IMR-90 (cell line): ENCODE data around the gene DAPK1. TPM values are rescaled to one million over a fixed set of nuclear protein-coding genes. Genes with fewer than 3 reads are reported as not detected.

Source experiments
- ATAC-seq: fragments of 200-7000 bp; cut with Tn5 transposase; 2 replicates; pipeline ENCODE4 v1.9.1; 2020; ENCODE audit warnings: low read depth, mild to moderate bottlenecking, moderate library complexity
- BruUV-seq: library from RNA; stranded (reverse); fragments of 400-500 nt; replicated peaks from 2 replicates; lab custom pipeline; 2021; lab: Mats Ljungman, UMichigan
- CTCF ChIA-PET: fragments of 300-600 bp; formaldehyde crosslinking; extraction: SDS; loops from one replicate; lab custom pipeline; 2021; ENCODE audit warnings: antibody characterized with exemption; lab: Yijun Ruan, JAX
- POLR2A ChIA-PET: fragments of 300-600 bp; sonication (Branson Sonifier 250); formaldehyde crosslinking; loops from one replicate; lab custom pipeline; 2022; ENCODE audit warnings: antibody characterized with exemption; ENCODE audit not compliant: unreplicated experiment; lab: Charles Lee
- DNase-seq: peaks from one replicate; pipeline ENCODE4 v3.0.0; 2013
- H2AFZ ChIP-seq: replicated peaks from 2 replicates; pipeline ENCODE3; 2013; ENCODE audit warnings: low read length, mild to moderate bottlenecking; ENCODE audit not compliant: poor library complexity
- H2AK5ac ChIP-seq: 2 replicates; pipeline ENCODE4 v1.6.1; 2013; ENCODE audit warnings: low read depth, low read length, inconsistent platforms
- H2AK9ac ChIP-seq: replicated peaks from 2 replicates; pipeline ENCODE3; 2013; ENCODE audit warnings: mild to moderate bottlenecking, low read depth, low read length, moderate library complexity; ENCODE audit not compliant: poor library complexity
- H2BK120ac ChIP-seq: 2 replicates; pipeline ENCODE4 v1.6.1; 2013; ENCODE audit warnings: low read depth, low read length, inconsistent platforms
- H2BK15ac ChIP-seq: 3 replicates; pipeline ENCODE4 v1.6.1; 2013; ENCODE audit warnings: low read depth, low read length, inconsistent platforms
- H2BK20ac ChIP-seq: 2 replicates; pipeline ENCODE4 v1.6.1; 2013; ENCODE audit warnings: low read depth, mild to moderate bottlenecking, inconsistent platforms, low read length, moderate library complexity
- H2BK5ac ChIP-seq: 2 replicates; pipeline ENCODE4 v1.6.1; 2013; ENCODE audit warnings: mild to moderate bottlenecking, low read depth, low read length, inconsistent platforms; ENCODE audit not compliant: poor library complexity, severe bottlenecking
- H3K14ac ChIP-seq: replicated peaks from 2 replicates; pipeline ENCODE4 v1.6.1; 2013; ENCODE audit warnings: low read depth, low read length, inconsistent platforms
- H3K18ac ChIP-seq: 2 replicates; pipeline ENCODE4 v1.6.1; 2013; ENCODE audit warnings: low read depth, low read length, control low read depth
- H3K23ac ChIP-seq: 2 replicates; pipeline ENCODE4 v1.6.1; 2013; ENCODE audit warnings: low read depth, low read length, inconsistent platforms
- H3K27ac ChIP-seq: 2 replicates; pipeline ENCODE4 v1.5.1; 2013; ENCODE audit warnings: mild to moderate bottlenecking, control low read depth, low read length; ENCODE audit not compliant: insufficient read depth
- H3K27me3 ChIP-seq: 2 replicates; pipeline ENCODE4 v1.6.1; 2013; ENCODE audit warnings: low read length; ENCODE audit not compliant: control insufficient read depth, insufficient read depth
- H3K36me3 ChIP-seq: 2 replicates; pipeline ENCODE4 v1.6.1; 2013; ENCODE audit warnings: low read length, mixed read lengths; ENCODE audit not compliant: control insufficient read depth, insufficient read depth
- H3K4ac ChIP-seq: 2 replicates; pipeline ENCODE4 v1.6.1; 2013; ENCODE audit warnings: low read depth, low read length, inconsistent platforms
- H3K4me1 ChIP-seq: 2 replicates; pipeline ENCODE4 v1.6.1; 2013; ENCODE audit warnings: low read length, mixed read lengths; ENCODE audit not compliant: control insufficient read depth, insufficient read depth
- H3K4me2 ChIP-seq: 2 replicates; pipeline ENCODE4 v1.6.1; 2013; ENCODE audit warnings: low read depth, mild to moderate bottlenecking, control low read depth, low read length, moderate library complexity
- H3K4me3 ChIP-seq: 2 replicates; pipeline ENCODE4 v1.5.1; 2013; ENCODE audit warnings: low read depth, mild to moderate bottlenecking, control low read depth, low read length, moderate library complexity; ENCODE audit not compliant: insufficient read depth
- H3K56ac ChIP-seq: 2 replicates; pipeline ENCODE4 v1.6.1; 2013; ENCODE audit warnings: low read length, inconsistent platforms; ENCODE audit not compliant: insufficient read depth; ENCODE audit errors: extremely low read depth
- H3K79me1 ChIP-seq, 2 experiments: 2 replicates each; pipeline ENCODE4 v1.6.1; 2013; ENCODE audit warnings: low read length in 2 of 2, inconsistent platforms in 1 of 2, low read depth in 1 of 2
- H3K9ac ChIP-seq: 2 replicates; pipeline ENCODE4 v1.6.1; 2013; ENCODE audit warnings: low read depth, low read length, control low read depth
- H3K9me1 ChIP-seq: 2 replicates; pipeline ENCODE4 v1.6.1; 2013; ENCODE audit warnings: low read length, inconsistent platforms; ENCODE audit not compliant: insufficient read depth
- H3K9me3 ChIP-seq: 2 replicates; pipeline ENCODE4 v1.6.1; 2013; ENCODE audit warnings: low read length; ENCODE audit not compliant: control insufficient read depth, insufficient read depth
- H4K20me1 ChIP-seq: 2 replicates; pipeline ENCODE4 v1.6.1; 2013; ENCODE audit warnings: low read length, inconsistent platforms; ENCODE audit not compliant: insufficient read depth
- H4K5ac ChIP-seq: 2 replicates; pipeline ENCODE4 v1.6.1; 2013; ENCODE audit warnings: mild to moderate bottlenecking, low read depth, low read length, control low read depth
- H4K8ac ChIP-seq, 2 experiments: 2 replicates each; pipeline ENCODE4 v1.6.1; 2013; ENCODE audit warnings: low read depth in 2 of 2, low read length in 2 of 2, control low read depth in 1 of 2, inconsistent platforms in 1 of 2
- H4K91ac ChIP-seq: 2 replicates; pipeline ENCODE4 v1.6.1; 2013; ENCODE audit warnings: low read depth, low read length, inconsistent platforms; ENCODE audit not compliant: insufficient read depth
- BHLHE40 ChIP-seq: fragments of 150-350 bp; IDR thresholded peaks from 2 replicates; pipeline ENCODE4 v1.6.1; 2016; ENCODE audit warnings: mild to moderate bottlenecking, low read depth, low read length
- CEBPB ChIP-seq: IDR thresholded peaks from 2 replicates; pipeline ENCODE4 v1.6.1; 2012; ENCODE audit warnings: low read depth, low read length, improper control_type of control experiment
- CHD1 ChIP-seq: IDR thresholded peaks from 2 replicates; pipeline ENCODE4 v1.6.1; 2012; ENCODE audit warnings: low read depth, low read length, improper control_type of control experiment
- CTCF ChIP-seq: conservative IDR thresholded peaks from 2 replicates; pipeline ENCODE4 v1.5.1; 2012; ENCODE audit warnings: mild to moderate bottlenecking, low read depth, low read length, improper control_type of control experiment
- ELK1 ChIP-seq: fragments of 150-350 bp; IDR thresholded peaks from 2 replicates; pipeline ENCODE4 v1.6.1; 2016; ENCODE audit warnings: low read depth, mild to moderate bottlenecking, low read length, moderate library complexity, borderline replicate concordance
- FOS ChIP-seq: fragments of 150-350 bp; IDR thresholded peaks from 2 replicates; pipeline ENCODE4 v1.6.1; 2016; ENCODE audit warnings: low read depth, low read length
- MAFK ChIP-seq: IDR thresholded peaks from 2 replicates; pipeline ENCODE4 v1.6.1; 2012; ENCODE audit warnings: low read depth, low read length, improper control_type of control experiment
- MAZ ChIP-seq: IDR thresholded peaks from 2 replicates; pipeline ENCODE4 v1.6.1; 2012; ENCODE audit warnings: low read depth, mild to moderate bottlenecking, low read length, improper control_type of control experiment, moderate library complexity, borderline replicate concordance
- MXI1 ChIP-seq: IDR thresholded peaks from 2 replicates; pipeline ENCODE4 v1.6.1; 2012; ENCODE audit warnings: low read depth, mild to moderate bottlenecking, low read length, moderate library complexity, borderline replicate concordance
- NFE2L2 ChIP-seq: fragments of 150-350 bp; IDR thresholded peaks from 2 replicates; pipeline ENCODE4 v1.6.1; 2016; ENCODE audit warnings: low read depth, mild to moderate bottlenecking, low read length
- POLR2A ChIP-seq: IDR thresholded peaks from 2 replicates; pipeline ENCODE4 v1.6.1; 2012; ENCODE audit warnings: mild to moderate bottlenecking, low read depth, low read length
- RAD21 ChIP-seq: IDR thresholded peaks from 2 replicates; pipeline ENCODE4 v1.6.1; 2012; ENCODE audit warnings: low read length, improper control_type of control experiment
- RCOR1 ChIP-seq: IDR thresholded peaks from 2 replicates; pipeline ENCODE4 v1.6.1; 2012; ENCODE audit warnings: mild to moderate bottlenecking, low read length, improper control_type of control experiment; ENCODE audit not compliant: insufficient replicate concordance
- RFX5 ChIP-seq: IDR thresholded peaks from 2 replicates; pipeline ENCODE4 v1.8.0; 2012; ENCODE audit warnings: low read depth, mild to moderate bottlenecking, low read length, moderate library complexity
- SMC3 ChIP-seq: fragments of 150-350 bp; IDR thresholded peaks from 2 replicates; pipeline ENCODE4 v1.6.1; 2016; ENCODE audit warnings: low read depth, mild to moderate bottlenecking, antibody characterized with exemption, low read length, moderate library complexity
- USF2 ChIP-seq: fragments of 150-350 bp; IDR thresholded peaks from 2 replicates; pipeline ENCODE4 v1.6.1; 2017; ENCODE audit warnings: mild to moderate bottlenecking, antibody characterized with exemption, low read length, low read depth
- WGBS, 2 experiments: methylation state at CpG; one replicate each; pipeline versions ENCODE4 v1.1.5 to v1.1.7; 2013; ENCODE audit warnings: missing lambda C conversion rate in 2 of 2; ENCODE audit not compliant: insufficient read length in 1 of 2; ENCODE audit errors: extremely low coverage in 2 of 2; 5-methylcytosine and 5-hydroxymethylcytosine counted together
- dilution Hi-C: fragments of 300-500 bp; cut with HindIII; formaldehyde crosslinking; loops from one replicate; pipeline ENCODE4 v1.14.3; 2018; ENCODE audit warnings: low sequenced_read_pairs; ENCODE audit not compliant: unreplicated experiment
- in situ Hi-C: fragments of 300-500 bp; cut with MboI; formaldehyde crosslinking; loops from 3 replicates; pipeline ENCODE4 v1.14.3; 2019; ENCODE audit warnings: low sequenced_read_pairs, inconsistent platforms, mixed read lengths
- intact Hi-C: fragments of 100-400 bp; cut with micrococcal nuclease; formaldehyde crosslinking; loops from 2 replicates; pipeline ENCODE4 v1.10.0; 2022
- polyA plus RNA-seq, 3 experiments: library from polyadenylated mRNA; depleted of rRNA; stranded (reverse); fragments of >200 nt; gene quantifications; 2 replicates each; pipeline ENCODE4 v1.2.3, GENCODE V29; 2012; ENCODE audit warnings: low replicate concordance in 1 of 3
- total RNA-seq: library from RNA; depleted of rRNA; stranded (reverse); fragments of >200 nt; gene quantifications from 2 replicates; pipeline ENCODE4 v1.2.3, GENCODE V29; 2012

The DAPK1 gene
- total and polyA plus RNA-seq, 2 of the 4 experiments (the other 2 are of a cell fraction): under 0.01 to 0.03 TPM

GRCh38 chr9:87529671-87530070 lies 32.0 kb downstream of the DAPK1 start:
- no peak overlapping the region for H4K8ac ChIP-seq
- no peak overlapping the region for H3K56ac ChIP-seq
- DNase-seq: no peak
- no peak for ATAC-seq
- ChIA-PET POLR2A (no interaction called here), CTCF (no interaction called here)
- no peaks in the 10 kb centered on the region; the same call in 1 of the 2 replicates for H3K27me3 ChIP-seq
- H2BK20ac ChIP-seq: no peak overlapping the region
- H3K79me1 ChIP-seq: no peaks in the 10 kb centered on the region
- no peak overlapping the region for H4K5ac ChIP-seq
- no peaks in the 10 kb centered on the region for H3K9me3 ChIP-seq
- no peak overlapping the region for H3K14ac ChIP-seq
- no peaks in the 10 kb centered on the region for H3K36me3 ChIP-seq
- H2BK120ac ChIP-seq: no peak overlapping the region
- no peak overlapping the region for H2AFZ ChIP-seq
- H3K4me1 ChIP-seq: no peaks in the 10 kb centered on the region
- TF ChIP-seq FOS (no peak), RCOR1 (no peak), RAD21 (no peak), CTCF (no peak), ELK1 (no peak), BHLHE40 (no peak), MAFK (no peak), CEBPB (no peak), CHD1 (no peak), SMC3 (no peak), USF2 (no peak), MXI1 (no peak), MAZ (no peak), NFE2L2 (no peak), POLR2A (no peak), RFX5 (no peak)
- H3K23ac ChIP-seq: no peak overlapping the region
- no peak overlapping the region for H3K9ac ChIP-seq
- H2AK5ac ChIP-seq: no peak overlapping the region
- H3K9me1 ChIP-seq: no peaks in the 10 kb centered on the region
- no peak overlapping the region for H3K18ac ChIP-seq
- no peak overlapping the region for H3K27ac ChIP-seq
- H2BK5ac ChIP-seq: no peak overlapping the region
- intact Hi-C loops: no loop called here
- H4K20me1 ChIP-seq: no peaks in the 10 kb centered on the region
- dilution Hi-C loops: no loop called here
- in situ Hi-C loops: no loop called here
- no peak overlapping the region for H2BK15ac ChIP-seq
- no peak overlapping the region for H3K4me2 ChIP-seq
- no peak overlapping the region for H2AK9ac ChIP-seq
- no TSS peak for BruUV-seq
- H3K4me3 ChIP-seq: no peak overlapping the region
- H3K4ac ChIP-seq: no peak overlapping the region
- WGBS, 2 experiments: 51% methylated on average over 2 of the region's 7 CpGs; no CpG with 5 or more reads in 1 of the 2 experiments
- no peak overlapping the region for H4K91ac ChIP-seq
